Neuronal stem cell (in vitro differentiated cells): ENCODE data around the gene SLC9A5.

Experiments
- DNase-seq: peaks from one replicate; pipeline ENCODE4 v3.0.0-alpha.2; 2013; ENCODE audit warnings: low spot score
- H2AFZ ChIP-seq: one replicate; pipeline ENCODE4 v1.6.1; 2013; ENCODE audit warnings: mild to moderate bottlenecking, low read length, inconsistent platforms
- H2AK5ac ChIP-seq: 2 replicates; pipeline ENCODE4 v1.6.1; 2013; ENCODE audit warnings: low read depth, mild to moderate bottlenecking, inconsistent platforms, low read length, moderate library complexity, mixed read lengths
- H2BK120ac ChIP-seq: 2 replicates; pipeline ENCODE4 v1.6.1; 2013; ENCODE audit warnings: low read depth, mild to moderate bottlenecking, inconsistent platforms, low read length, moderate library complexity, mixed read lengths
- H2BK12ac ChIP-seq: one replicate; pipeline ENCODE4 v1.6.1; 2013; ENCODE audit warnings: low read length, inconsistent platforms
- H2BK15ac ChIP-seq: 2 replicates; pipeline ENCODE4 v1.6.1; 2013; ENCODE audit warnings: mild to moderate bottlenecking, low read length, inconsistent platforms, mixed read lengths
- H2BK5ac ChIP-seq: one replicate; pipeline ENCODE4 v1.6.1; 2013; ENCODE audit warnings: inconsistent platforms, mild to moderate bottlenecking, low read length, moderate library complexity
- H3K14ac ChIP-seq: one replicate; pipeline ENCODE4 v1.6.1; 2013; ENCODE audit warnings: low read length, inconsistent platforms
- H3K18ac ChIP-seq: 2 replicates; pipeline ENCODE4 v1.6.1; 2013; ENCODE audit warnings: low read length, inconsistent platforms
- H3K23ac ChIP-seq: 2 replicates; pipeline ENCODE4 v1.6.1; 2013; ENCODE audit warnings: low read depth, mild to moderate bottlenecking, mixed read lengths, low read length, inconsistent platforms; ENCODE audit not compliant: poor library complexity
- H3K27ac ChIP-seq: replicated peaks from 3 replicates; pipeline ENCODE4 v1.5.1; 2013; ENCODE audit warnings: low read length, inconsistent platforms
- H3K27me3 ChIP-seq, 3 experiments: 2 replicates each; pipeline ENCODE4 v1.6.1; 2013; ENCODE audit warnings: low read length in 3 of 3, mild to moderate bottlenecking in 2 of 3, inconsistent platforms in 1 of 3, low read depth in 1 of 3, mixed read lengths in 1 of 3, moderate library complexity in 1 of 3; ENCODE audit not compliant: control insufficient read depth in 3 of 3, insufficient read depth in 3 of 3
- H3K36me3 ChIP-seq, 2 donors: replicated peaks in 1 of 2; 2 replicates each; pipeline ENCODE4 v1.6.1; 2013; ENCODE audit warnings: low read length in 2 of 2; ENCODE audit not compliant: control insufficient read depth in 2 of 2, insufficient read depth in 2 of 2
- H3K4ac ChIP-seq: 2 replicates; pipeline ENCODE4 v1.6.1; 2013; ENCODE audit warnings: inconsistent platforms, mild to moderate bottlenecking, low read length, moderate library complexity
- H3K4me1 ChIP-seq, 2 donors: 1 replicate in 1 of 2; 2 replicates in 1 of 2; pipeline ENCODE4 v1.6.1; 2013; ENCODE audit warnings: low read length in 2 of 2, low read depth in 1 of 2; ENCODE audit not compliant: control insufficient read depth in 2 of 2, insufficient read depth in 1 of 2
- H3K4me2 ChIP-seq: one replicate; pipeline ENCODE4 v1.6.1; 2013; ENCODE audit warnings: mild to moderate bottlenecking, low read length, inconsistent platforms; ENCODE audit not compliant: insufficient read depth, poor library complexity, severe bottlenecking
- H3K4me3 ChIP-seq, 2 donors: 2 replicates each; pipeline ENCODE4 v1.5.1; 2013; ENCODE audit warnings: low read length in 2 of 2, mild to moderate bottlenecking in 2 of 2, inconsistent platforms in 1 of 2, moderate library complexity in 1 of 2
- H3K79me1 ChIP-seq: one replicate; pipeline ENCODE4 v1.6.1; 2013; ENCODE audit warnings: low read depth, mild to moderate bottlenecking, inconsistent platforms, low read length, moderate library complexity
- H3K9ac ChIP-seq: one replicate; pipeline ENCODE4 v1.6.1; 2013; ENCODE audit warnings: mild to moderate bottlenecking, low read depth, low read length, inconsistent platforms; ENCODE audit not compliant: poor library complexity
- H3K9me3 ChIP-seq, 2 donors: replicated peaks in 1 of 2; 2 replicates each; pipeline versions ENCODE3 to v1.6.1; 2013; ENCODE audit warnings: low read length in 2 of 2, mild to moderate bottlenecking in 2 of 2, inconsistent platforms in 1 of 2, low read depth in 1 of 2, mixed read lengths in 1 of 2, moderate library complexity in 1 of 2; ENCODE audit not compliant: control insufficient read depth in 2 of 2, insufficient read depth in 1 of 2
- H4K8ac ChIP-seq: one replicate; pipeline ENCODE4 v1.6.1; 2013; ENCODE audit warnings: low read depth, mild to moderate bottlenecking, inconsistent platforms, low read length, moderate library complexity
- H4K91ac ChIP-seq: one replicate; pipeline ENCODE4 v1.6.1; 2013; ENCODE audit warnings: low read length, low read depth, mild to moderate bottlenecking, inconsistent platforms; ENCODE audit not compliant: poor library complexity
- WGBS, 2 donors: extraction: QIAGEN DNeasy Blood & Tissue Kit; methylation state at CpG; one replicate each; pipeline ENCODE4 v1.1.7; 2013; ENCODE audit warnings: missing lambda C conversion rate in 2 of 2, mixed read lengths in 1 of 2; ENCODE audit not compliant: insufficient read length in 2 of 2, insufficient replicate concordance in 1 of 2; ENCODE audit errors: extremely low coverage in 2 of 2; 5-methylcytosine and 5-hydroxymethylcytosine counted together

The SLC9A5 gene

DNA sequence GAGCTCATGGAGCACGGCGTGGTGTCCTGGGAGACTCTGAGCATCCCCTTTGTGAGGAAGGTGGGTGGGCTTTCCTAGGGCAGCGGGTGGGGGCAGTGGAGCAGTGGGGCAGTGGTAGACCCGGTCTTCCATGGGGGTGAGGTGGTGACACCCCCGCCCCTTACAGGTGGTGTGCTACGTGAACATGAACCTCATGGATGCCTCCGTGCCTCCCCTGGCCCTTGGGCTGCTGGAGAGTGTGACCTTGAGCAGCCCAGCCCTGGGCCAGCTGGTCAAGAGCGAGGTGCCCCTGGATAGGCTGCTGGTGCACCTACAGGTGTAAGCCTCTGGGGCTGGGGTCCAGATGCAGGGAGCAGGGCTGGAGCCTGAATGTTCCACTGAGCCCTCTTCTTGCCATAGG, 48.3 kb upstream of the SLC9A5 start:
- no peaks in the 10 kb centered on the region for H3K9me3 ChIP-seq
- H3K18ac ChIP-seq = no peak overlapping the region
- peaks cover 48 to 79% of the 10 kb centered on the region in 2 donors for H3K36me3 ChIP-seq
- H4K8ac ChIP-seq = no peak overlapping the region
- H3K9ac ChIP-seq = peak overlapping the region; percentile 64
- no peak overlapping the region for H3K4ac ChIP-seq
- H2BK120ac ChIP-seq = no peak overlapping the region
- H3K14ac ChIP-seq = no peak overlapping the region
- H2BK15ac ChIP-seq = peak overlapping the region; percentile 67
- H3K79me1 ChIP-seq = no peaks in the 10 kb centered on the region
- H3K27me3 ChIP-seq = peaks cover 0 to 5% (median 0%) of the 10 kb centered on the region in 3 experiments
- WGBS, 2 donors = no CpG with 5 or more reads among the region's 8 CpGs
- H3K4me2 ChIP-seq = no peak overlapping the region
- peak overlapping the region; percentile 80 for H3K23ac ChIP-seq
- H2BK12ac ChIP-seq = peak overlapping the region; percentile 46
- no peak overlapping the region for H3K27ac ChIP-seq
- H2AFZ ChIP-seq = no peak overlapping the region
- H3K4me1 ChIP-seq = peaks cover 0 to 9% of the 10 kb centered on the region in 2 donors
- no peak for DNase-seq
- H2BK5ac ChIP-seq = no peak overlapping the region
- H4K91ac ChIP-seq = no peak overlapping the region
- peak overlapping the region; percentile 81 for H2AK5ac ChIP-seq
- H3K4me3 ChIP-seq = no peak overlapping the region

DNA sequence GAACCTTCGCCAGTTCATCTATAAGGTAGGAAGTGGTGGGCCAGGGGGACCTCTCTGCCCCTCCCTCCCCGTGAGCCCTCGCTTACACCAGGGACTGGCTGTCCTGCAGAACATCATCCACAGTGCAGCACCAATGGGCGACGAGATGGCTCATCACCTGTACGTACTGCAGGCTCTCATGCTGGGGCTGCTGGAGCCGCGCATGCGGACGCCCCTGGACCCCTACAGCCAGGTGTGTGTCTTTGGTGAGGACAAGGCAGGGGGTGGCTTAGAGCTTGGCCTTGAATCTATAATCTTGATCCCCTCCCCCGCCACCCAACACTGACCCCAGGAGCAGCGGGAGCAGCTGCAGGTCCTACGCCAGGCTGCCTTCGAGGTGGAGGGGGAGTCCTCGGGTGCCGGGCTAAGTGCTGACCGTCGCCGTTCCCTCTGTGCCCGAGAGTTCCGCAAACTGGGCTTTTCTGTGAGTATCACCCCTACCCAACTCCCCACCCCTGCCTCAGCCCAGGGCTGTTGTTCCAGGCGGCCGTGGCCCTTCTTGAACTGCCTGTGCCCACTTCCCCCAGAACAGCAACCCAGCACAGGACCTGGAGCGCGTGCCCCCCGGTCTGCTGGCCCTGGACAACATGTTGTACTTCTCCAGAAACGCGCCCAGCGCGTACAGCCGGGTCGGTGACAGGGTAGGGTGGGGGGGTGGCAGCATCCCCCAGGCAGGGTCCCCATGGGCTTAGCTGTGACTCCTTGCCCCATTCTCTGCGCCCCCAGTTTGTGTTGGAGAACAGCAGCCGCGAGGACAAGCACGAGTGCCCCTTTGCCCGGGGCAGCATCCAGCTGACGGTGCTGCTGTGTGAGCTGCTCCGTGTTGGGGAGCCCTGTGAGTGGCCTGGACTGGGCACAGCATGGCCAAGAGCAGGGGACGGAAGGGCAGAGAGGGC, 47.1 kb upstream of the SLC9A5 start:
- Histone ChIP-seq H3K79me1 (no peaks in the 10 kb centered on the region), H3K4me1 (peaks cover 0 to 16% of the 10 kb centered on the region in 2 donors), H3K36me3 (peaks cover 36 to 71% of the 10 kb centered on the region in 2 donors), H2AFZ (no peak overlapping the region), H2AK5ac (no peak overlapping the region), H3K27ac (no peak overlapping the region), H3K27me3 (peaks cover 0 to 5% (median 0%) of the 10 kb centered on the region in 3 experiments), H2BK5ac (no peak overlapping the region), H4K91ac (no peak overlapping the region), H3K4me2 (no peak overlapping the region), H3K4me3 (no peak overlapping the region), H2BK12ac (no peak overlapping the region), H2BK15ac (no peak overlapping the region), H3K9me3 (no peaks in the 10 kb centered on the region), H3K14ac (peak overlapping the region; percentile 38), H3K4ac (no peak overlapping the region), H4K8ac (no peak overlapping the region), H2BK120ac (no peak overlapping the region), H3K23ac (peak overlapping the region; percentile 43), H3K18ac (no peak overlapping the region), H3K9ac (peak overlapping the region; percentile 30)
- DNase-seq = no peak
- no CpG with 5 or more reads among the region's 40 CpGs for whole genome bisulfite sequencing, 2 donors

DNA sequence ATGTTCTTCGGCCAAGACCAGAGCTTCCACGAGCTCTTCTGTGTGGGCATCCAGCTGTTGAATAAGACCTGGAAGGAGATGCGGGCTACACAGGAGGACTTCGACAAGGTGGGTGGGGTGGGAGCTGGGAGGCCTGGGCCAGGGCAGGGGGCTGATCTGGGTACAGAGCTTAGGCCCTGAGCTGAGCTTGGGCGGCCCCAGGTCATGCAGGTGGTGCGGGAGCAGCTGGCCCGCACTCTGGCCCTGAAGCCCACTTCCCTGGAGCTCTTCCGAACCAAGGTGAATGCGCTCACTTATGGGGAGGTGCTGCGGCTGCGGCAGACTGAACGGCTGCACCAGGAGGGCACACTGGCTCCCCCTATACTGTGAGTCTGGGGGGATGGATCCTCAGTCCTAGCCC, 46.4 kb upstream of the SLC9A5 start:
- H3K79me1 ChIP-seq = no peaks in the 10 kb centered on the region
- no peak overlapping the region for H2BK15ac ChIP-seq
- H2BK120ac ChIP-seq = no peak overlapping the region
- H3K9me3 ChIP-seq = no peaks in the 10 kb centered on the region
- H3K27ac ChIP-seq = no peak overlapping the region
- no peak for DNase-seq
- peaks cover 30 to 64% of the 10 kb centered on the region in 2 donors for H3K36me3 ChIP-seq
- no peak overlapping the region for H3K14ac ChIP-seq
- H2BK12ac ChIP-seq = no peak overlapping the region
- H3K27me3 ChIP-seq = peaks cover 0 to 5% (median 0%) of the 10 kb centered on the region in 3 experiments
- H3K4me3 ChIP-seq = no peak overlapping the region
- no peak overlapping the region for H3K4ac ChIP-seq
- H3K23ac ChIP-seq = no peak overlapping the region
- H4K8ac ChIP-seq = peak overlapping the region; percentile 4
- no peak overlapping the region for H3K4me2 ChIP-seq
- H2AK5ac ChIP-seq = no peak overlapping the region
- H2BK5ac ChIP-seq = peak overlapping the region; percentile 13
- H3K4me1 ChIP-seq = peaks cover 5 to 23% of the 10 kb centered on the region in 2 donors
- no peak overlapping the region for H4K91ac ChIP-seq
- no peak overlapping the region for H3K18ac ChIP-seq
- no CpG with 5 or more reads among the region's 12 CpGs for WGBS, 2 donors
- H2AFZ ChIP-seq = no peak overlapping the region
- H3K9ac ChIP-seq = no peak overlapping the region

DNA sequence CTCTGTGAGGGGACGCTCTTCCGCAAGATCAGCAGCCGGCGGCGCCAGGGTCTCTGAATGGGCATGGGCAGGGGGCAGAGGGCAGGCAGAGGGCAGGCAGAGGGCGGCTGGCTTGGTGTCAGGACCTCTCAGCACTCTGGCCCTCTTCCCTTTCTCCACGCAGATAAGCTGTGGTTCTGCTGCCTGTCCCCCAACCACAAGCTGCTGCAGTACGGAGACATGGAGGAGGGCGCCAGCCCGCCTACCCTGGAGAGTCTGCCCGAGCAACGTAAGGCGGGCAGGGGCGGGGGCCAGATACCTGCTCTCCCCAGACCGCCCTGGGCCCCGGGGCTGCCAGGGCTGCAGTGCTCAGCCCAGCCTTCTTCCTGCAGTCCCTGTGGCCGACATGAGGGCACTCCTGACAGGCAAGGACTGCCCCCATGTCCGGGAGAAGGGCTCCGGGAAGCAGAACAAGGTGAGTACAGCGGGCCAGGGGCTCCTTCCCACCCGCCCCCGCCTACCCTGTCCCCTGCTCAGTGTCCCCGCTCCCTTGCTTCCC, 45.8 kb upstream of the SLC9A5 start:
- Histone ChIP-seq H3K23ac (no peak overlapping the region), H3K14ac (no peak overlapping the region), H3K27ac (no peak overlapping the region), H3K4me1 (peaks cover 8 to 29% of the 10 kb centered on the region in 2 donors), H3K79me1 (no peaks in the 10 kb centered on the region), H4K91ac (no peak overlapping the region), H2BK12ac (no peak overlapping the region), H3K4me3 (no peak overlapping the region), H2BK5ac (no peak overlapping the region), H2BK15ac (no peak overlapping the region), H3K18ac (no peak overlapping the region), H3K36me3 (peaks cover 24 to 58% of the 10 kb centered on the region in 2 donors), H3K4me2 (no peak overlapping the region), H2AK5ac (no peak overlapping the region), H3K4ac (no peak overlapping the region), H3K27me3 (peaks cover 0 to 5% (median 0%) of the 10 kb centered on the region in 3 experiments), H2BK120ac (no peak overlapping the region), H3K9me3 (no peaks in the 10 kb centered on the region), H4K8ac (peak overlapping the region; percentile 4), H2AFZ (no peak overlapping the region), H3K9ac (no peak overlapping the region)
- DNase-seq = no peak
- no CpG with 5 or more reads among the region's 23 CpGs for WGBS, 2 donors
